ENCODE results near the gene TAGLN2.

The TAGLN2 gene

GRCh38 chr1:159896546-159896930 is 28.8 kb downstream of the TAGLN2 start:
- 62% methylated on average over 2 of the region's 3 CpGs for WGBS
- no peak overlapping the region for H2AK5ac ChIP-seq (ENCODE audit: low read length, severe bottlenecking)
- peak overlapping the region in 1 of 2 experiments; percentile 42 for H3K18ac ChIP-seq (ENCODE audit: low read depth in 1 of 2, low read length in 2 of 2)
- no peak overlapping the region for H2AFZ ChIP-seq (ENCODE audit: low read depth, low read length)
- H2BK15ac ChIP-seq (ENCODE audit: low read depth, poor library complexity, severe bottlenecking): no peak overlapping the region
- no peak overlapping the region for H3K14ac ChIP-seq (ENCODE audit: low read length in 2 of 2)
- H3K4me1 ChIP-seq (ENCODE audit: control insufficient read depth, insufficient read depth, low read depth, low read length): peaks cover 12% of the 10 kb centered on the region
- H3K27me3 ChIP-seq (ENCODE audit: control insufficient read depth in 1 of 2, insufficient read depth in 1 of 2, low read length in 2 of 2): peaks cover 0 to 4% of the 10 kb centered on the region in 2 experiments
- no peak for DNase-seq
- no peak overlapping the region for H2BK5ac ChIP-seq (ENCODE audit: low read depth, low read length, poor library complexity, severe bottlenecking)
- H3K79me1 ChIP-seq (replicated peaks; ENCODE audit: low read length, poor library complexity, severe bottlenecking): no peaks in the 10 kb centered on the region
- H3K4ac ChIP-seq (ENCODE audit: low read depth in 1 of 2, low read length in 2 of 2): no peak overlapping the region
- no peak overlapping the region for H3K27ac ChIP-seq (ENCODE audit: low read length, poor library complexity, severe bottlenecking)
- no peaks in the 10 kb centered on the region for H3K36me3 ChIP-seq (ENCODE audit: control insufficient read depth in 1 of 2, insufficient read depth in 2 of 2, low read depth in 1 of 2, low read length in 2 of 2)
- H4K91ac ChIP-seq (ENCODE audit: low read length): no peak overlapping the region
- H3K9me3 ChIP-seq (ENCODE audit: control insufficient read depth, low read length): no peaks in the 10 kb centered on the region
- H3K23ac ChIP-seq (ENCODE audit: low read length in 2 of 2): no peak overlapping the region
- no peak overlapping the region for H2BK120ac ChIP-seq (ENCODE audit: low read depth, low read length)
- no peak overlapping the region for H3K4me2 ChIP-seq (ENCODE audit: low read length, poor library complexity, severe bottlenecking)
- peak overlapping the region in 1 of 2 experiments; percentile 7 for H2BK12ac ChIP-seq (ENCODE audit: low read length in 2 of 2)
- no peak overlapping the region for H3K4me3 ChIP-seq (ENCODE audit: insufficient read depth in 1 of 2, low read depth in 1 of 2, low read length in 2 of 2)
- no peak overlapping the region for H3K9ac ChIP-seq (ENCODE audit: low read length)
- no peak overlapping the region for H4K8ac ChIP-seq (ENCODE audit: low read length)

- no peak overlapping the region for H3K14ac ChIP-seq (ENCODE audit: low read length in 2 of 2)
- H4K8ac ChIP-seq (ENCODE audit: low read length): no peak overlapping the region
- no peak overlapping the region for H2BK5ac ChIP-seq (ENCODE audit: low read depth, low read length, poor library complexity, severe bottlenecking)
- no peak overlapping the region for H3K27ac ChIP-seq (ENCODE audit: low read length, poor library complexity, severe bottlenecking)
- H2BK15ac ChIP-seq (ENCODE audit: low read depth, poor library complexity, severe bottlenecking): no peak overlapping the region
- H3K9me3 ChIP-seq (ENCODE audit: control insufficient read depth, low read length): no peaks in the 10 kb centered on the region
- H3K4me3 ChIP-seq (ENCODE audit: insufficient read depth in 1 of 2, low read depth in 1 of 2, low read length in 2 of 2): no peak overlapping the region
- DNase-seq: peak; percentile 73
- H2BK120ac ChIP-seq (ENCODE audit: low read depth, low read length): no peak overlapping the region
- H2AK5ac ChIP-seq (ENCODE audit: low read length, severe bottlenecking): no peak overlapping the region
- H3K36me3 ChIP-seq (ENCODE audit: control insufficient read depth in 1 of 2, insufficient read depth in 2 of 2, low read depth in 1 of 2, low read length in 2 of 2): no peaks in the 10 kb centered on the region
- peak overlapping the region in 1 of 2 experiments; percentile 9 for H3K4ac ChIP-seq (ENCODE audit: low read depth in 1 of 2, low read length in 2 of 2)
- H4K91ac ChIP-seq (ENCODE audit: low read length): no peak overlapping the region
- 70% methylated on average over 6 of the region's 6 CpGs for WGBS
- H3K4me2 ChIP-seq (ENCODE audit: low read length, poor library complexity, severe bottlenecking): no peak overlapping the region
- no peaks in the 10 kb centered on the region for H3K79me1 ChIP-seq (replicated peaks; ENCODE audit: low read length, poor library complexity, severe bottlenecking)
- no peak overlapping the region for H2AFZ ChIP-seq (ENCODE audit: low read depth, low read length)
- peak overlapping the region in 1 of 2 experiments; percentile 42 for H3K18ac ChIP-seq (ENCODE audit: low read depth in 1 of 2, low read length in 2 of 2)
- no peak overlapping the region for H3K23ac ChIP-seq (ENCODE audit: low read length in 2 of 2)
- no peak overlapping the region for H3K9ac ChIP-seq (ENCODE audit: low read length)
- peaks cover 0 to 3% of the 10 kb centered on the region in 2 experiments for H3K27me3 ChIP-seq (ENCODE audit: control insufficient read depth in 1 of 2, insufficient read depth in 1 of 2, low read length in 2 of 2)
- peaks cover 12% of the 10 kb centered on the region for H3K4me1 ChIP-seq (ENCODE audit: control insufficient read depth, insufficient read depth, low read depth, low read length)
- H2BK12ac ChIP-seq (ENCODE audit: low read length in 2 of 2): peak overlapping the region in 1 of 2 experiments; percentile 19
Measured at GRCh38 chr1:159895836-159896545, 29.3 kb downstream of the TAGLN2 start.

GRCh38 chr1:159895286-159895685 is 30.0 kb downstream of the TAGLN2 start:
- H2BK5ac ChIP-seq (ENCODE audit: low read depth, low read length, poor library complexity, severe bottlenecking): no peak overlapping the region
- no peaks in the 10 kb centered on the region for H3K36me3 ChIP-seq (ENCODE audit: control insufficient read depth in 1 of 2, insufficient read depth in 2 of 2, low read depth in 1 of 2, low read length in 2 of 2)
- no peak for DNase-seq
- no peak overlapping the region for H3K27ac ChIP-seq (ENCODE audit: low read length, poor library complexity, severe bottlenecking)
- H3K9ac ChIP-seq (ENCODE audit: low read length): no peak overlapping the region
- H3K23ac ChIP-seq (ENCODE audit: low read length in 2 of 2): no peak overlapping the region
- H2AK5ac ChIP-seq (ENCODE audit: low read length, severe bottlenecking): no peak overlapping the region
- no peak overlapping the region for H4K8ac ChIP-seq (ENCODE audit: low read length)
- H3K14ac ChIP-seq (ENCODE audit: low read length in 2 of 2): no peak overlapping the region
- H3K4ac ChIP-seq (ENCODE audit: low read depth in 1 of 2, low read length in 2 of 2): peak overlapping the region in 1 of 2 experiments; percentile 9
- H3K4me2 ChIP-seq (ENCODE audit: low read length, poor library complexity, severe bottlenecking): no peak overlapping the region
- H2AFZ ChIP-seq (ENCODE audit: low read depth, low read length): no peak overlapping the region
- no peak overlapping the region for H4K91ac ChIP-seq (ENCODE audit: low read length)
- no peaks in the 10 kb centered on the region for H3K79me1 ChIP-seq (replicated peaks; ENCODE audit: low read length, poor library complexity, severe bottlenecking)
- peak overlapping the region in 1 of 2 experiments; percentile 48 for H2BK12ac ChIP-seq (ENCODE audit: low read length in 2 of 2)
- H3K4me3 ChIP-seq (ENCODE audit: insufficient read depth in 1 of 2, low read depth in 1 of 2, low read length in 2 of 2): no peak overlapping the region
- H3K9me3 ChIP-seq (ENCODE audit: control insufficient read depth, low read length): no peaks in the 10 kb centered on the region
- H3K4me1 ChIP-seq (ENCODE audit: control insufficient read depth, insufficient read depth, low read depth, low read length): peaks cover 10% of the 10 kb centered on the region
- H3K27me3 ChIP-seq (ENCODE audit: control insufficient read depth in 1 of 2, insufficient read depth in 1 of 2, low read length in 2 of 2): no peaks in the 10 kb centered on the region
- WGBS: 93% methylated on average over 3 of the region's 3 CpGs
- H3K18ac ChIP-seq (ENCODE audit: low read depth in 1 of 2, low read length in 2 of 2): peak overlapping the region in 1 of 2 experiments; percentile 3
- H2BK15ac ChIP-seq (ENCODE audit: low read depth, poor library complexity, severe bottlenecking): no peak overlapping the region
- no peak overlapping the region for H2BK120ac ChIP-seq (ENCODE audit: low read depth, low read length)

GRCh38 chr1:159892944-159893343 is 32.4 kb downstream of the TAGLN2 start:
- H2BK120ac ChIP-seq (ENCODE audit: low read depth, low read length): no peak overlapping the region
- no peak overlapping the region for H3K27ac ChIP-seq (ENCODE audit: low read length, poor library complexity, severe bottlenecking)

More at GRCh38 chr1:159892944-159893343, 32.4 kb downstream of the TAGLN2 start:
- H4K8ac ChIP-seq (ENCODE audit: low read length): no peak overlapping the region
- H3K9ac ChIP-seq (ENCODE audit: low read length): no peak overlapping the region
- H3K27me3 ChIP-seq (ENCODE audit: control insufficient read depth in 1 of 2, insufficient read depth in 1 of 2, low read length in 2 of 2): no peaks in the 10 kb centered on the region
- no peak overlapping the region for H2AK5ac ChIP-seq (ENCODE audit: low read length, severe bottlenecking)
- no peaks in the 10 kb centered on the region for H3K36me3 ChIP-seq (ENCODE audit: control insufficient read depth in 1 of 2, insufficient read depth in 2 of 2, low read depth in 1 of 2, low read length in 2 of 2)
- H3K4me2 ChIP-seq (ENCODE audit: low read length, poor library complexity, severe bottlenecking): no peak overlapping the region
- WGBS: 95% methylated on average over 5 of the region's 5 CpGs
- no peak overlapping the region for H2BK12ac ChIP-seq (ENCODE audit: low read length in 2 of 2)
- H3K79me1 ChIP-seq (replicated peaks; ENCODE audit: low read length, poor library complexity, severe bottlenecking): no peaks in the 10 kb centered on the region
- H4K91ac ChIP-seq (ENCODE audit: low read length): no peak overlapping the region
- no peak overlapping the region for H3K4me3 ChIP-seq (ENCODE audit: insufficient read depth in 1 of 2, low read depth in 1 of 2, low read length in 2 of 2)
- no peaks in the 10 kb centered on the region for H3K9me3 ChIP-seq (ENCODE audit: control insufficient read depth, low read length)
- H2BK5ac ChIP-seq (ENCODE audit: low read depth, low read length, poor library complexity, severe bottlenecking): no peak overlapping the region
- no peak overlapping the region for H3K4ac ChIP-seq (ENCODE audit: low read depth in 1 of 2, low read length in 2 of 2)
- no peak overlapping the region for H3K23ac ChIP-seq (ENCODE audit: low read length in 2 of 2)
- peaks cover 4% of the 10 kb centered on the region for H3K4me1 ChIP-seq (ENCODE audit: control insufficient read depth, insufficient read depth, low read depth, low read length)
- H3K18ac ChIP-seq (ENCODE audit: low read depth in 1 of 2, low read length in 2 of 2): no peak overlapping the region
- no peak overlapping the region for H2AFZ ChIP-seq (ENCODE audit: low read depth, low read length)
- DNase-seq: no peak
- H2BK15ac ChIP-seq (ENCODE audit: low read depth, poor library complexity, severe bottlenecking): no peak overlapping the region
- no peak overlapping the region for H3K14ac ChIP-seq (ENCODE audit: low read length in 2 of 2)
